ENCODE data around the gene ROR1. TPM values are rescaled to one million over a fixed set of nuclear protein-coding genes. Genes with fewer than 3 reads are reported as not detected.

ROR1 gene
- total RNA-seq, 4 donors from 2014 or later = 10.6 to 21.7 (median 15.1) TPM

DNA sequence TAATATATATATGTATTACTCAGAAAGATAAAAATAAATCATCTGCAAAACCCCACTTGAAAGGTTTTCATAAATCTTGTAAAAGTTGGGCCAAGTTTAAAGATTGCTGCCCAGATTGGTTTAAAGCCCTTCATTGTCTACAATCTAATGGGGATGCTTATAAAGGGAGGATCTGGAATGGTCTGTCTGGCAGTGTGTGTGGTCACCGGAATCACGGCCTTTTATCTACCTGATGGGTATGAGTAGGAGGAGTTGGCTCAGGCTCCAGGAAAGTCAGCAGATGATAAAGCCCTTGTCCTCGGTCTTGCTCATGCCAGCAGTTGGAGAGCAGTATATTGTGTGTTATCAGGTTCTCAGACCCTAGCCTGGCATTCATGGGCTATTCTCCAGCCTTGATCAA lies 197.7 kb downstream of the ROR1 start:
- no peaks in the 10 kb centered on the region for H3K36me3 ChIP-seq
- H3K27ac ChIP-seq = no peak overlapping the region
- H3K27me3 ChIP-seq = no peaks in the 10 kb centered on the region
- DNase-seq (ENCODE audit: low spot score in 2 of 2) = no peak
- H3K4me1 ChIP-seq = peaks cover 5% of the 10 kb centered on the region
- WGBS = 74% methylated on average over 3 of the region's 3 CpGs
- no peak overlapping the region for H3K4me3 ChIP-seq
- no peaks in the 10 kb centered on the region for H3K9me3 ChIP-seq
- TF ChIP-seq POLR2A (IDR thresholded peaks at IDR 0.05) (no peak), EP300 (IDR thresholded peaks at IDR 0.05) (no peak), POLR2AphosphoS5 (IDR thresholded peaks at IDR 0.05) (no peak)
- TF ChIP-seq, protein P1, sequence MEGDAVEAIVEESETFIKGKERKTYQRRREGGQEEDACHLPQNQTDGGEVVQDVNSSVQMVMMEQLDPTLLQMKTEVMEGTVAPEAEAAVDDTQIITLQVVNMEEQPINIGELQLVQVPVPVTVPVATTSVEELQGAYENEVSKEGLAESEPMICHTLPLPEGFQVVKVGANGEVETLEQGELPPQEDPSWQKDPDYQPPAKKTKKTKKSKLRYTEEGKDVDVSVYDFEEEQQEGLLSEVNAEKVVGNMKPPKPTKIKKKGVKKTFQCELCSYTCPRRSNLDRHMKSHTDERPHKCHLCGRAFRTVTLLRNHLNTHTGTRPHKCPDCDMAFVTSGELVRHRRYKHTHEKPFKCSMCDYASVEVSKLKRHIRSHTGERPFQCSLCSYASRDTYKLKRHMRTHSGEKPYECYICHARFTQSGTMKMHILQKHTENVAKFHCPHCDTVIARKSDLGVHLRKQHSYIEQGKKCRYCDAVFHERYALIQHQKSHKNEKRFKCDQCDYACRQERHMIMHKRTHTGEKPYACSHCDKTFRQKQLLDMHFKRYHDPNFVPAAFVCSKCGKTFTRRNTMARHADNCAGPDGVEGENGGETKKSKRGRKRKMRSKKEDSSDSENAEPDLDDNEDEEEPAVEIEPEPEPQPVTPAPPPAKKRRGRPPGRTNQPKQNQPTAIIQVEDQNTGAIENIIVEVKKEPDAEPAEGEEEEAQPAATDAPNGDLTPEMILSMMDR (IDR thresholded peaks at IDR 0.05) = no peak

DNA sequence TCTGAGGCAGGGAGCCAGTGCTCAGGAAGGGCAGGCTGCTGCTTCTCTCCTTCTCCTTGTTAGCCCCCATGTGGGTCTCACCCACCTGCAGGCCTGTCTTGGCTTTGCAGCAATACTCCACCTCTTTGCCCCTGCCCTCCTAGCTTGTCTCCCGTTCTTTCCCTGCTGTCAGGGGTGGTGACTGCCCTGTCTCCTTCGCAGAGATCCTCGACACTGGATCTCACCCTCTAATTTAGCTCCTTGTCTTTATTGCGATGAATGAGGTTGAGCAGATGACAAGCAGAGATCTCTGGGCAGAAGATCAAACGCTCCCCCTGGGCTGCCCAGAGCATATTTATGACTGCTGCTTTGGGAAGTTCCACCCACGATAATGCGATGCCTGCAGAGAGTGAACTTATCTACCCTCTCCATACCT lies 199.2 kb downstream of the ROR1 start:
- Histone ChIP-seq H3K27ac (no peak overlapping the region), H3K9me3 (no peaks in the 10 kb centered on the region), H3K36me3 (no peaks in the 10 kb centered on the region), H3K4me3 (no peak overlapping the region), H3K4me1 (peaks cover 5% of the 10 kb centered on the region), H3K27me3 (no peaks in the 10 kb centered on the region)
- TF ChIP-seq EP300 (IDR thresholded peaks at IDR 0.05) (no peak), POLR2A (IDR thresholded peaks at IDR 0.05) (no peak), POLR2AphosphoS5 (IDR thresholded peaks at IDR 0.05) (no peak)
- TF ChIP-seq, protein P1 (IDR thresholded peaks at IDR 0.05) = no peak
- WGBS = 65% methylated on average over 7 of the region's 7 CpGs
- DNase-seq (ENCODE audit: low spot score in 2 of 2) = no peak

DNA sequence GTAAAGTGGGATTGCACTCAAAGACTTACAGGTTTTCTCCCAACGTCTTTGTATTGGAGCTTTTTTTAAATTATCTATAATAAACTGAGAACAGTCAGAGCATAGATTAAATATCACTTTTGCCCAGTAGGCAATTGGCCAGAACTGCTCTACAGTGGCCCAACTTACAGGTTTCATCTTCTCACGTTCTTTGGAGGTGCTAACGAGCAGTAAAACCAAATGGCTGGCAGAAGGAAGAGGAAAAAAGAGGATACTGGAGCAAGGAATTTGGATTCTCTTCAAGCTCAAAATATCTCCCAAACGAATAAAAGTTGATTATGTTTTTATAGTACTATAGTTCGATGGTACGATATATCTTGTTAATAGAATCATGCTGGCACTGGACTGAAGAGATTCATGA lies 201.1 kb downstream of the ROR1 start:
- H3K4me1 ChIP-seq = peaks cover 5% of the 10 kb centered on the region
- no peaks in the 10 kb centered on the region for H3K27me3 ChIP-seq
- H3K4me3 ChIP-seq = no peak overlapping the region
- no peak overlapping the region for H3K27ac ChIP-seq
- H3K36me3 ChIP-seq = no peaks in the 10 kb centered on the region
- no peaks in the 10 kb centered on the region for H3K9me3 ChIP-seq
- DNase-seq (ENCODE audit: low spot score in 2 of 2) = no peak
- TF ChIP-seq, protein P1 (IDR thresholded peaks at IDR 0.05) = no peak
- TF ChIP-seq POLR2AphosphoS5 (IDR thresholded peaks at IDR 0.05) (no peak), POLR2A (IDR thresholded peaks at IDR 0.05) (no peak)
- 54% methylated on average over 6 of the region's 6 CpGs for WGBS

DNA sequence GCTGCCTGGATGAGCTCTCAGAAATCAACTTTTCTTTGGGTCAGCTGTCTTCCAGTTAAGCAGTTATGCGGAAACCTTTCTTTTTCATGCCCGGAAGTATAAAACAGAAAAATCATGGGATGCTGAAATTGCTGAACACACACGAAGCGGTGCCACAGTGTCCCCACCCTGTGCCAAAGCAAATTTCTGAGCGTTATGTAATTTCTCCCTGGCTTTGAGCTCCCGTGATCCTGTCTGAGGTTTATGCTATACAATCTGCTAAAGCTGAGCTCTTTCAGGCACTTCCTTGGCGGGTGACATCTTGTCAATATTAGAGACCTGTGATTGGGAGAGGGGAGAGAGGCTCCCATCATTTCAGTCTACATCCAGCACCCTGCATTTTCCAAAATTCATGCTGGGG lies 201.7 kb downstream of the ROR1 start:
- Histone ChIP-seq H3K4me1 (peaks cover 5% of the 10 kb centered on the region), H3K4me3 (no peak overlapping the region), H3K27ac (no peak overlapping the region), H3K9me3 (no peaks in the 10 kb centered on the region), H3K36me3 (no peaks in the 10 kb centered on the region), H3K27me3 (no peaks in the 10 kb centered on the region)
- no peak for DNase-seq (ENCODE audit: low spot score in 2 of 2)
- 64% methylated on average over 7 of the region's 7 CpGs for WGBS
- TF ChIP-seq POLR2AphosphoS5 (IDR thresholded peaks at IDR 0.05) (no peak), POLR2A (IDR thresholded peaks at IDR 0.05) (no peak), EP300 (IDR thresholded peaks at IDR 0.05) (no peak)
- TF ChIP-seq, protein P1 (IDR thresholded peaks at IDR 0.05) = no peak

DNA sequence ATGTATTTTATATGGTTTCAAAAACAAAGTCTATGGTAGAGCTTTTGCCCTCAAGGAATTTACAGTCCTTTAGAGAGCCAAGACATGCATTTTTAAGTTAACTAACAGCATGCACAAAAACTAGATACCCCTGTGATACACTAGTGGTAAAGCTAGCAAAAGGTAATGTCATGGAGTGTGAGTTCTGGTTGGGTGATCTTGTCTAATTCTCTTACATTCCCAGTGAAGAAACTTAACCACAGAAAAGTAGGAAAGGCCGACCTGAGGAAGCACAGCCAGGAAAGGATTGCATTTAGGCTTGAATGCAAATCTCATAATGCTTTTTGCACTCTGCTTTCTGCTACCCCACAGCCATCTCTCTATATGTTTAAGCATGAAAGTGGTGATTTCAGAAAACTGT lies 202.2 kb downstream of the ROR1 start:
- no peak for DNase-seq (ENCODE audit: low spot score in 2 of 2)
- H3K36me3 ChIP-seq = no peaks in the 10 kb centered on the region
- TF ChIP-seq, protein P1 (IDR thresholded peaks at IDR 0.05) = no peak
- no peak for TF ChIP-seq POLR2A (IDR thresholded peaks at IDR 0.05)
- no peak for TF ChIP-seq POLR2AphosphoS5 (IDR thresholded peaks at IDR 0.05)
- no peak for TF ChIP-seq EP300 (IDR thresholded peaks at IDR 0.05)
- WGBS = 80% methylated on average over 1 of the region's 1 CpG
- H3K9me3 ChIP-seq = no peaks in the 10 kb centered on the region
- H3K4me1 ChIP-seq = peaks cover 10% of the 10 kb centered on the region
- H3K4me3 ChIP-seq = no peak overlapping the region
- no peak overlapping the region for H3K27ac ChIP-seq
- H3K27me3 ChIP-seq = no peaks in the 10 kb centered on the region

All from suprapubic skin (tissue), 4 donors.